ENCODE results near the gene SLC35C1. TPM values are rescaled to one million over a fixed set of nuclear protein-coding genes. Genes with fewer than 3 reads are reported as not detected.

SLC35C1 gene
- total and polyA plus RNA-seq, 2 of the 8 experiments (the other 6 are each of a cell fraction or from before 2014, with no cell fraction given) = 4.6 to 10.6 TPM

DNA sequence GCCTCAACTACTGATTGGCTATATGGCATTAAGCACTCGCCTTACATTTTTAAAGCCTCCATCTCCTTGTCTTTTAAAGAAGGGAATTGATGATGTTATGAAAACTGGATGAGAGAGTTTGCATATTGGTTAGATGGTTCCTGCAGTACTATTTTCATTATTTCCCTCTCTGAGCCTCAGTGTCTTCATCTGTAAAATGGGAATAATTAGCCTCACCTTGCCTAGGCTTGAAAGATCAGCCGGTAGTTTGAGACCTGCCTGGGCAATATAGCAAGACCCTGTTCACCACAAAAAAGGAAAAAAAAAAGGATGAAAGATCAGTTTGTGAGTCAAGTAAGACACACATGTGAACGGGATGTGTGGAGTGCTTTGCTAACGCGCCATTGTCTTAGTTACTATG, 35.0 kb upstream of the SLC35C1 start:
- TF ChIP-seq GABPA (IDR thresholded peaks at IDR 0.05; ENCODE audit: borderline replicate concordance, insufficient read depth, low read length) (no peak), KDM1A (IDR thresholded peaks at IDR 0.05; ENCODE audit: borderline replicate concordance, low read length) (peak; percentile 28; the same call in 1 of the 2 replicates), TAF1 (IDR thresholded peaks at IDR 0.05; ENCODE audit: low read depth, low read length) (no peak), POLR2AphosphoS5 (IDR thresholded peaks at IDR 0.05; ENCODE audit: low read depth, low read length) (no peak)
- H2BK120ac ChIP-seq (replicated peaks; ENCODE audit: low read depth, low read length) = no peak overlapping the region
- no peak overlapping the region for H2AFZ ChIP-seq (ENCODE audit: low read length)
- FAIRE-seq (no peak), DNase-seq (ENCODE audit: low read depth in 1 of 2, low spot score in 2 of 2) (no peak)
- H3K18ac ChIP-seq (ENCODE audit: extremely low read depth, low read length) = no peak overlapping the region
- H3K4ac ChIP-seq (replicated peaks; ENCODE audit: insufficient read length, low read depth, low read length) = no peak overlapping the region
- peaks cover 0 to 6% (median 5%) of the 10 kb centered on the region in 4 experiments; a peak in 6 of 7 replicates for H3K27me3 ChIP-seq (replicated peaks in 1 of 4; ENCODE audit: control insufficient read depth in 3 of 4, extremely low read depth in 1 of 4, insufficient read depth in 3 of 4, low read length in 3 of 4)
- no peaks in the 10 kb centered on the region for H3K9me3 ChIP-seq (ENCODE audit: insufficient read depth in 2 of 2, low read depth in 1 of 2, low read length in 1 of 2)
- no peaks in the 10 kb centered on the region for H3K79me1 ChIP-seq (ENCODE audit: low read depth, low read length)
- ChIA-PET CTCF (ENCODE audit: partially characterized antibody) (interaction anchor here (1.1 to 7.2 kb wide), 21 partner anchors 8 to 398 kb away, joined by 3 to 89 read pairs (median 8); partner anchors contain the start of gene SLC35C1), POLR2A (ENCODE audit: partially characterized antibody) (no interaction called here)
- H4K5ac ChIP-seq (ENCODE audit: insufficient read length, low read depth, low read length) = no peak overlapping the region
- no peak overlapping the region for H3K9ac ChIP-seq (replicated peaks in 1 of 4; ENCODE audit: extremely low read depth in 1 of 4, low read depth in 3 of 4, low read length in 3 of 4)
- WGBS, 2 experiments (ENCODE audit: extremely low coverage in 1 of 2, insufficient coverage in 1 of 2, insufficient read length in 1 of 2, insufficient replicate concordance in 2 of 2, low coverage in 1 of 2, low lambda C conversion rate in 2 of 2, missing lambda C conversion rate in 1 of 2) = 95% methylated on average over 5 of the region's 5 CpGs; no CpG with 5 or more reads in 1 of the 2 experiments
- no peak overlapping the region for H3K4me3 ChIP-seq (ENCODE audit: extremely low read depth in 1 of 4, insufficient read depth in 2 of 4, low read depth in 3 of 4, low read length in 4 of 4)
- no peak overlapping the region for H2BK15ac ChIP-seq (ENCODE audit: low read length)
- H2BK12ac ChIP-seq (ENCODE audit: low read depth, low read length) = no peak overlapping the region
- H3K23me2 ChIP-seq (ENCODE audit: low read depth, low read length) = peaks cover 5% of the 10 kb centered on the region; the same call in 1 of the 2 replicates
- H4K20me1 ChIP-seq (replicated peaks in 1 of 2; ENCODE audit: control insufficient read depth in 1 of 2, insufficient read depth in 2 of 2, low read length in 2 of 2) = no peaks in the 10 kb centered on the region
- H3K56ac ChIP-seq (replicated peaks; ENCODE audit: insufficient read length, low read depth, low read length) = no peak overlapping the region
- no peak overlapping the region for H3K27ac ChIP-seq (ENCODE audit: low read depth, low read length)
- H2BK20ac ChIP-seq (ENCODE audit: low read length) = no peak overlapping the region
- H3K14ac ChIP-seq (ENCODE audit: insufficient read length) = no peak overlapping the region
- H2AK5ac ChIP-seq (ENCODE audit: low read depth, low read length) = no peak overlapping the region
- H3K79me2 ChIP-seq (ENCODE audit: control insufficient read depth in 1 of 2, insufficient read depth in 2 of 2, low read length in 2 of 2) = no peaks in the 10 kb centered on the region
- no peaks in the 10 kb centered on the region; a peak in 1 of 7 replicates for H3K4me1 ChIP-seq (replicated peaks in 1 of 4; ENCODE audit: control insufficient read depth in 3 of 4, insufficient read depth in 4 of 4, low read length in 3 of 4)
- H4K91ac ChIP-seq (replicated peaks; ENCODE audit: insufficient read length, low read length) = no peak overlapping the region
- no peak overlapping the region for H3K23ac ChIP-seq (ENCODE audit: insufficient read length)
- H3K4me2 ChIP-seq (ENCODE audit: insufficient read depth in 1 of 2, low read depth in 2 of 2, low read length in 2 of 2) = no peak overlapping the region
- no peak overlapping the region for H4K8ac ChIP-seq (ENCODE audit: extremely low read depth, insufficient read depth, low read length)
- H2BK5ac ChIP-seq (ENCODE audit: low read depth, low read length) = no peak overlapping the region
- no peaks in the 10 kb centered on the region for H3K36me3 ChIP-seq (ENCODE audit: control insufficient read depth in 2 of 4, insufficient read depth in 4 of 4, low read length in 3 of 4)

Measured in H1 (cell line).